ENCODE data around the gene NUTM2F.
"Not testable (repeated sequence)": the region's sequence is repeated elsewhere in the genome, so short reads cannot be mapped to it uniquely, and the experiment has no call there.

GRCh38 chr9:94351901-94352723 lies 23.7 kb upstream of the NUTM2F start:
- not testable (repeated sequence) for TF ChIP-seq FOXA1 (IDR thresholded peaks at IDR 0.05); FOXA1 (CRISPR knock-in tag; IDR thresholded peaks at IDR 0.05); FOSL1 (CRISPR knock-in tag; IDR thresholded peaks at IDR 0.05; ENCODE audit: borderline replicate concordance); TCF7 (IDR thresholded peaks at IDR 0.05; ENCODE audit: low read depth); CTCF (CRISPR knock-in tag; IDR thresholded peaks at IDR 0.05); FOXC1 (CRISPR knock-in tag; IDR thresholded peaks at IDR 0.05; ENCODE audit: borderline replicate concordance); U2AF2 (IDR thresholded peaks at IDR 0.05; ENCODE audit: low read depth, low read length); BCL3 (CRISPR knock-in tag; IDR thresholded peaks at IDR 0.05); ATF2 (CRISPR knock-in tag; IDR thresholded peaks at IDR 0.05); NFYC (CRISPR knock-in tag; IDR thresholded peaks at IDR 0.05); ZNF670 (CRISPR knock-in tag; IDR thresholded peaks at IDR 0.05; ENCODE audit: borderline replicate concordance)

All from HepG2 (cell line).